Left ventricle myocardium inferior (tissue), 1 donor: ENCODE results near the gene RPS24. TPM values are rescaled to one million over a fixed set of nuclear protein-coding genes. Genes with fewer than 3 reads are reported as not detected.

Source experiments
- DNase-seq: peaks from one replicate; pipeline ENCODE4 v3.0.0-alpha.2; 2020
- H3K27ac ChIP-seq: fragments of 200-600 bp; replicated peaks from 2 replicates; pipeline ENCODE4 v1.8.0; 2021
- H3K27me3 ChIP-seq: fragments of 200-600 bp; 2 replicates; pipeline ENCODE4 v1.8.0; 2021; ENCODE audit warnings: low read depth
- H3K36me3 ChIP-seq: fragments of 200-600 bp; 2 replicates; pipeline ENCODE4 v1.8.0; 2021
- H3K4me1 ChIP-seq: fragments of 200-600 bp; 2 replicates; pipeline ENCODE4 v1.8.0; 2021
- H3K4me3 ChIP-seq: fragments of 200-600 bp; 2 replicates; pipeline ENCODE4 v1.8.0; 2021; ENCODE audit warnings: mild to moderate bottlenecking, moderate library complexity
- H3K9me3 ChIP-seq: fragments of 200-600 bp; replicated peaks from 2 replicates; pipeline ENCODE4 v1.8.0; 2021
- CTCF ChIP-seq: fragments of 200-600 bp; IDR thresholded peaks from 2 replicates; pipeline ENCODE4 v1.8.0; 2021; ENCODE audit warnings: antibody characterized with exemption, mild to moderate bottlenecking, borderline replicate concordance
- intact Hi-C: fragments of 100-400 bp; cut with micrococcal nuclease; formaldehyde crosslinking; loops from one replicate; pipeline ENCODE4 v1.11.0; 2022
- total RNA-seq: library from RNA; stranded (reverse); fragmentation: NEBNext Ultra II Directional; extraction: Animal tissue kit (Norgen Biotek cat#: 25700); gene quantifications from one replicate; pipeline ENCODE4 v1.2.1, GENCODE V29; 2021
- donor health status: DM: no; HTN: yes; CAD: no; lungs with severe emphysema.

RPS24 gene
- total RNA-seq, 1 donor from 2014 or later, result 829 TPM

GRCh38 chr10:78042752-78043104 is 9.1 kb downstream of the RPS24 start:
- no peak for TF ChIP-seq CTCF
- Histone ChIP-seq H3K27ac (no peak overlapping the region), H3K4me3 (no peak overlapping the region), H3K36me3 (peaks cover 42% of the 10 kb centered on the region), H3K4me1 (peaks cover 38% of the 10 kb centered on the region), H3K9me3 (no peaks in the 10 kb centered on the region), H3K27me3 (no peaks in the 10 kb centered on the region)
- no peak for DNase-seq
- intact Hi-C loops, result loop anchor here (10.0 kb wide), 1 partner anchor 1152 kb away; no protein-coding TSS in a partner anchor

GRCh38 chr10:78044179-78044578 is 10.5 kb downstream of the RPS24 start:
- intact Hi-C loops, result loop anchor here (10.0 kb wide), 1 partner anchor 1151 kb away; no protein-coding TSS in a partner anchor
- DNase-seq, result no peak
- no peak overlapping the region for H3K4me3 ChIP-seq
- no peaks in the 10 kb centered on the region for H3K27me3 ChIP-seq
- no peaks in the 10 kb centered on the region for H3K9me3 ChIP-seq
- TF ChIP-seq CTCF, result no peak
- no peak overlapping the region for H3K27ac ChIP-seq
- peaks cover 36% of the 10 kb centered on the region for H3K4me1 ChIP-seq
- peaks cover 28% of the 10 kb centered on the region for H3K36me3 ChIP-seq

GRCh38 chr10:78044699-78045098 is 11.0 kb downstream of the RPS24 start:
- intact Hi-C loops, result loop anchor here (10.0 kb wide), 1 partner anchor 1150 kb away; no protein-coding TSS in a partner anchor
- Histone ChIP-seq H3K27ac (no peak overlapping the region), H3K9me3 (no peaks in the 10 kb centered on the region), H3K4me1 (peaks cover 31% of the 10 kb centered on the region), H3K4me3 (no peak overlapping the region), H3K36me3 (peaks cover 23% of the 10 kb centered on the region), H3K27me3 (no peaks in the 10 kb centered on the region)
- no peak for TF ChIP-seq CTCF
- DNase-seq, result no peak

- TF ChIP-seq CTCF, result no peak
- intact Hi-C loops, result loop anchor here (10.0 kb wide), 1 partner anchor 1150 kb away; no protein-coding TSS in a partner anchor
- Histone ChIP-seq H3K36me3 (peaks cover 17% of the 10 kb centered on the region), H3K27ac (no peak overlapping the region), H3K4me1 (peaks cover 30% of the 10 kb centered on the region), H3K27me3 (no peaks in the 10 kb centered on the region), H3K4me3 (no peak overlapping the region), H3K9me3 (no peaks in the 10 kb centered on the region)
- DNase-seq, result no peak
These were observed 11.6 kb downstream of the RPS24 start for GRCh38 chr10:78045237-78045636.

GRCh38 chr10:78045856-78046255 is 12.2 kb downstream of the RPS24 start:
- no peaks in the 10 kb centered on the region for H3K9me3 ChIP-seq
- intact Hi-C loops, result loop anchor here (10.0 kb wide), 1 partner anchor 1149 kb away; no protein-coding TSS in a partner anchor

More at GRCh38 chr10:78045856-78046255, 12.2 kb downstream of the RPS24 start:
- H3K36me3 ChIP-seq, result peaks cover 11% of the 10 kb centered on the region
- DNase-seq, result no peak
- TF ChIP-seq CTCF, result no peak
- H3K27ac ChIP-seq, result no peak overlapping the region
- H3K27me3 ChIP-seq, result no peaks in the 10 kb centered on the region
- H3K4me1 ChIP-seq, result peaks cover 30% of the 10 kb centered on the region
- H3K4me3 ChIP-seq, result no peak overlapping the region
